ENCODE measurements around the gene FAM118A.
"Not testable (repeated sequence)": the region's sequence is repeated elsewhere in the genome, so short reads cannot be mapped to it uniquely, and the experiment has no call there.

The FAM118A gene

GRCh38 chr22:45284705-45285262 lies 24.9 kb upstream of the FAM118A start, which contains the start of gene UPK3A:
TSS of gene UPK3A (plus strand) at chr22:45284949. CDS start at chr22:45285014, 65 bp downstream.
- DNase-seq (ENCODE audit: low spot score) = no peak

GRCh38 chr22:45285263-45286058 lies 24.3 kb upstream of the FAM118A start:
- no peak for DNase-seq (ENCODE audit: low spot score)

GRCh38 chr22:45286854-45287551 lies 22.7 kb upstream of the FAM118A start:
- DNase-seq (ENCODE audit: low spot score) = no peak

- DNase-seq (ENCODE audit: low spot score) = no peak
Measured at GRCh38 chr22:45290410-45290936, 19.3 kb upstream of the FAM118A start.

GRCh38 chr22:45291061-45291930 lies 18.4 kb upstream of the FAM118A start:
- no peak for DNase-seq (ENCODE audit: low spot score)

GRCh38 chr22:45291931-45292290 lies 17.8 kb upstream of the FAM118A start:
- DNase-seq (ENCODE audit: low spot score) = no peak

GRCh38 chr22:45292731-45293442 lies 16.8 kb upstream of the FAM118A start:
- no peak for DNase-seq (ENCODE audit: low spot score)

- no peak for DNase-seq (ENCODE audit: low spot score)
Measured at GRCh38 chr22:45294030-45294429, 15.7 kb upstream of the FAM118A start.

- DNase-seq (ENCODE audit: low spot score) = not testable (repeated sequence)
Measured at GRCh38 chr22:45295004-45295403, 14.7 kb upstream of the FAM118A start.

- DNase-seq (ENCODE audit: low spot score) = no peak
Measured at GRCh38 chr22:45295492-45295891, 14.2 kb upstream of the FAM118A start.

GRCh38 chr22:45296628-45297297 lies 13.0 kb upstream of the FAM118A start:
- no peak for DNase-seq (ENCODE audit: low spot score)

GRCh38 chr22:45298934-45299505 lies 10.7 kb upstream of the FAM118A start:
- no peak for DNase-seq (ENCODE audit: low spot score)

GRCh38 chr22:45302751-45303150 lies 7.0 kb upstream of the FAM118A start:
- DNase-seq (ENCODE audit: low spot score) = no peak

GRCh38 chr22:45303181-45303580 lies 6.6 kb upstream of the FAM118A start:
- DNase-seq (ENCODE audit: low spot score) = no peak

GRCh38 chr22:45304971-45305370 lies 4.8 kb upstream of the FAM118A start:
- DNase-seq (ENCODE audit: low spot score) = no peak

GRCh38 chr22:45305456-45306075 lies 4.2 kb upstream of the FAM118A start:
- no peak for DNase-seq (ENCODE audit: low spot score)

GRCh38 chr22:45306139-45306538 lies 3.6 kb upstream of the FAM118A start:
- DNase-seq (ENCODE audit: low spot score) = no peak

- DNase-seq (ENCODE audit: low spot score) = no peak
Measured at GRCh38 chr22:45308391-45308956, 1.3 kb upstream of the FAM118A start.

GRCh38 chr22:45308957-45309421 lies 745 bp upstream of the FAM118A start:
- no peak for DNase-seq (ENCODE audit: low spot score)

Measured in HuH-7 (cell line).